NCI-H2196 (cell line): ENCODE measurements around the gene MAGI2.

Experiments used
- DNase-seq: peaks from one replicate; lab custom pipeline; 2025; ENCODE audit not compliant: unreplicated experiment; lab: John Stamatoyannopoulos, UW

The MAGI2 gene

GRCh38 chr7:78395298-78396036 is 1058.0 kb downstream of the MAGI2 start:
- DNase-seq, result no peak

- DNase-seq, result no peak
Observed at GRCh38 chr7:78389022-78389421, 1064.4 kb downstream of the MAGI2 start.

GRCh38 chr7:78386520-78386919 is 1066.9 kb downstream of the MAGI2 start:
- no peak for DNase-seq

GRCh38 chr7:78383096-78383880 is 1070.2 kb downstream of the MAGI2 start:
- no peak for DNase-seq

- DNase-seq, result no peak
Observed at GRCh38 chr7:78379148-78379547, 1074.3 kb downstream of the MAGI2 start.

- no peak for DNase-seq
Observed at GRCh38 chr7:78377532-78377931, 1075.9 kb downstream of the MAGI2 start.

GRCh38 chr7:78370936-78371335 is 1082.5 kb downstream of the MAGI2 start:
- no peak for DNase-seq

GRCh38 chr7:78368771-78369170 is 1084.7 kb downstream of the MAGI2 start:
- DNase-seq, result no peak

GRCh38 chr7:78367280-78367773 is 1086.1 kb downstream of the MAGI2 start:
- no peak for DNase-seq

- DNase-seq, result no peak
Observed at GRCh38 chr7:78363866-78364265, 1089.6 kb downstream of the MAGI2 start.

- no peak for DNase-seq
Observed at GRCh38 chr7:78359836-78360235, 1093.6 kb downstream of the MAGI2 start.

GRCh38 chr7:78357709-78358108 is 1095.8 kb downstream of the MAGI2 start:
- DNase-seq, result no peak

- no peak for DNase-seq
Observed at GRCh38 chr7:78355834-78356233, 1097.6 kb downstream of the MAGI2 start.

- DNase-seq, result no peak
Observed at GRCh38 chr7:78350926-78351325, 1102.5 kb downstream of the MAGI2 start.

- no peak for DNase-seq
Observed at GRCh38 chr7:78350391-78350790, 1103.1 kb downstream of the MAGI2 start.

GRCh38 chr7:78346827-78347226 is 1106.6 kb downstream of the MAGI2 start:
- DNase-seq, result no peak

GRCh38 chr7:78345979-78346378 is 1107.5 kb downstream of the MAGI2 start:
- no peak for DNase-seq

- DNase-seq, result no peak
Observed at GRCh38 chr7:78345293-78345911, 1108.1 kb downstream of the MAGI2 start.

GRCh38 chr7:78334426-78334825 is 1119.0 kb downstream of the MAGI2 start:
- DNase-seq, result no peak

GRCh38 chr7:78333530-78334425 is 1119.7 kb downstream of the MAGI2 start:
- no peak for DNase-seq
